GM12865 (cell line): Measurements from ENCODE around the gene AUNIP.
A peak's percentile ranks its signal among the peaks of the same experiment; 100 is the strongest.

Source experiments
- DNase-seq: peaks from one replicate; pipeline ENCODE4 v3.0.0; 2010; ENCODE audit warnings: low read depth
- H3K4me3 ChIP-seq: 2 replicates; pipeline ENCODE4 v1.5.1; 2011; ENCODE audit warnings: mild to moderate bottlenecking, low read depth, low read length, control low read depth
- CTCF ChIP-seq: IDR thresholded peaks from 2 replicates; pipeline ENCODE4 v1.5.1; 2011; ENCODE audit warnings: low read length, control low read depth, low read depth, inconsistent platforms; ENCODE audit not compliant: insufficient read depth; ENCODE audit errors: missing control alignments

The AUNIP gene

DNA sequence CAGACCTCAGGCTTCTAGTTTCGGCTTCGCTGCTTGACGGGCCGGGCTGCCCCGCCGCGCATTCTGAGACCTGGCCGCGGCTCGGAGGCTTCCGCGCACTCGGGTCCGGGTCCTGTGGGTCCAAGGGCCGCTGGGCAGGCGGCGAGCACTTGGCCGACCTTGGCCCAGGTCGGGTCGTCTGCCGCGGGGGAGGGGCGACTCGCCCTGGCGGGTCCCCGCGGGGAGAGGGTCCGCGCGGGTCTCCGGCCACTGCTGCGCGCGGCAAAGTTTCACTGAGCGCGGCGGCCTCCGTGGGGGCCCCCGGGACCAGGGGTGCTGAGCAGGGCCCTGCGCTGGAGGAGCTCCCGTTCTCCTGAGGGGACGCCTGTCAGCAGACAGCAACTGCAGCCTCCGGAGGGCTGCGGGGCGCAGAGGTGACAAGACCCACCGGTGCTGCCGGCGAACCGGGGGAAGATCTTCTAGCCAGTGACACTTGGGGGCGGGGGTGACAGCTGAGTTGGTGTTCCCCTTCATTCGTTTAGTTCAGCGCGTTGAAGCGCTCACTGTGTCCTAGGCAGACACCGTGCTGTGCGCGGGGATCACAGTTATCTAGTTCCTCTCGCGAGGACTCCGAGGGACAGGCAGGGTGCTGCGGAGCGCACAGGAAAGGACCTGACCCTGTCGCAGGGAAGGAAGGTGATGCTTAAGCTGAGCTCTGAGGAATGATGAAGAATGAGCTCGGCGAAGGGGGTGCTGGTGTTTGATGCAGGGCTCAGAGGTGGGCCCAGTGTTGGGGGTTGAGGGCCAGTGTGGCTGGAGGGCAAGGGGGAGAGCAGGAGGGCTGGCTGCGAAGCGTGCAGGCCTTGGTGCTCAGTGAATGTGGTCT is 38.8 kb downstream of the AUNIP start:
- TF ChIP-seq CTCF, result no peak
- peak overlapping the region; percentile 94 for H3K4me3 ChIP-seq
- DNase-seq, result peak; percentile 85

GRCh38 chr1:25819491-25820246 is 39.6 kb downstream of the AUNIP start, which contains the start of gene MTFR1L:
Gene MTFR1L, plus strand, starts transcription at chr1:25819954. Its CDS starts 3,151 bp downstream, at chr1:25823105.
- peak; percentile 92 for DNase-seq
- H3K4me3 ChIP-seq, result peak within 1 kb of the TSS; percentile 94
- TF ChIP-seq CTCF, result no peak

GRCh38 chr1:25818569-25818968 is 40.7 kb downstream of the AUNIP start:
- no peak for DNase-seq
- no peak for TF ChIP-seq CTCF
- no peak overlapping the region for H3K4me3 ChIP-seq

- no peak for DNase-seq
- no peak for TF ChIP-seq CTCF
- no peak overlapping the region for H3K4me3 ChIP-seq
These were observed 41.3 kb downstream of the AUNIP start for GRCh38 chr1:25817840-25818501.

DNA sequence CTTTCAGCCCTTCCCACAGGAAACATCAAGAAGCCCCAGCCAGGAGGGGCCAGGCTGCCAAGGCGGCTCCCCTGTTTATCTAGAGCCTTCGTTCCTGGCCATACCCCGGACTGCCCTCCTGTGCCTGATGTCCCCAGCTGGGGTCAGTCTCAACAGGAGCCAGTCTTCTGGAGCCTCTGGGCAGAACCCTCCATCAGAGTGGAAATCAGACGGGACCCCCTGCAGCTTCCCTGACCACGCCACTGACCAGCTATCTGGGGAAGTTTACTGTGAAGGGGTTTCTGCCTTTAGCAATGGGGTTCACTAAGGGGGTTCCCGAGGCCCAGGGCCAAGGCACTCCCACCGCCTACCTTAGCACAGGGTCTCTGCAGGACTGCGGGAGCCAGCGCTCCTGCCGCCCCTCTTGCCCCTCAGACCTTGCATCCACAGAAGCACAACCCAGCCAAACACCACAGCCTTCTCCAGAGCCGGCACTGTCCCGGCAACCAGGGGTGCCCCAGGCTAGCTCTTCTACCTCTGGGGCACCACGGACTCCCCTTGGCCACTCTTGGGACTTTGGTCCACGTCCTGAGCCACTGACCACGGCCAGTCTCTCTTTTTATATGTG is 43.0 kb downstream of the AUNIP start:
- no peak for TF ChIP-seq CTCF

DNA sequence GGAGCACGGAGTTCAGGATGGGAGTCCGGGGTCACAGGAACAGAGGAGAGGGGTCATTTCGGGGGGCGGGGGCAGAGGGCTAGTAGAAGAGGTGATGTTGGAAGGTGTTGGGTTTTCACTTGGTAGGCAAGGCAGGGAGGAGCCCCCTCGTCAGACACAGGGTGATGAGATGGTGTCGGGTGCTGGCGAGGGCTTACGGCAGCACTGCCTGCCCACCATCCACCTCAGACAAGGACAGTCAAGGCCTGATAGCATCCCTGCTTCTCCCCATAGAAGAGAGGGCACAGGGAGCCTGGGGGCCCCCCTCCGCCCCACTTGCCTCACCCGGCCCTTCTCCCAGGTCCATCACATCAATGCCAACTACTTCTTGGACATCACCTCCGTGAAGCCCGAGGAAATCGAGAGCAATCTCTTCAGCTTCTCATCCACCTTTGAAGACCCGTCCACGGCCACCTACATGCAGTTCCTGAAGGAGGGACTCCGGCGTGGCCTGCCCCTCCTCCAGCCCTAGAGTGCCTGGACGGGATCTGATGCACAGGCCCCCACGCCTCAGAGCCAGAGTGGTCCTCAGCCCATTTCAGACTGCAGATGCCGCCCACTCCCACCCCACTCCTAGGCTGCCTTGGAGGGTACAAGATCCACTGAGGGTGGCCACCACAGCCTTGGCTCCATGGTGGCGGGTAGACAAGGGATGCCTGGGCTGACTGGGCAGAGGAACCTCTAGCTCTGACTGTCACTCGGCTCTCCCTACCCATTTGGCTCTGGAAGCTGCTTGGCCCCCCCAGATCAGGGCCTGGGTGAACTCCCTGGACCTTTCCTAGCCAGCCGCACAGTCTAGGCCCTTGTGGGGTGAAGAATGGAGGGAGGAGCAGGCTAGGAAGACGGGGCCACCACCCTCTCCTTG is 43.8 kb downstream of the AUNIP start:
- no peak for DNase-seq
- no peak for TF ChIP-seq CTCF
- no peak overlapping the region for H3K4me3 ChIP-seq

More for the DNA sequence above, 43.0 kb downstream of the AUNIP start:
- no peak overlapping the region for H3K4me3 ChIP-seq
- DNase-seq, result no peak
